VCaP (cell line): ENCODE results near the gene FAM171A2.
A peak's percentile ranks its signal among the peaks of the same experiment; 100 is the strongest.
"Not testable (repeated sequence)": the region's sequence is repeated elsewhere in the genome, so short reads cannot be mapped to it uniquely, and the experiment has no call there.

Source experiments
- H3K27ac ChIP-seq: fragments of 450-650 bp; 2 replicates; pipeline ENCODE4 v1.5.1; 2017
- CTCF ChIP-seq: fragments of 450-650 bp; conservative IDR thresholded peaks from 2 replicates; pipeline ENCODE4 v1.5.1; 2017; ENCODE audit warnings: mild to moderate bottlenecking, moderate library complexity

Gene FAM171A2

GRCh38 chr17:44351464-44351863 lies 12.2 kb downstream of the FAM171A2 start:
- no peak for TF ChIP-seq CTCF
- H3K27ac ChIP-seq = no peak overlapping the region

- peak; percentile 89 for TF ChIP-seq CTCF
- no peak overlapping the region for H3K27ac ChIP-seq
Measured at GRCh38 chr17:44350733-44351226, 12.9 kb downstream of the FAM171A2 start.

GRCh38 chr17:44349553-44350070 lies 14.0 kb downstream of the FAM171A2 start:
- TF ChIP-seq CTCF = no peak
- H3K27ac ChIP-seq = no peak overlapping the region

GRCh38 chr17:44348988-44349364 lies 14.7 kb downstream of the FAM171A2 start:
- no peak for TF ChIP-seq CTCF
- H3K27ac ChIP-seq = no peak overlapping the region

- no peak overlapping the region for H3K27ac ChIP-seq
- TF ChIP-seq CTCF = no peak
Measured at GRCh38 chr17:44348234-44348987, 15.2 kb downstream of the FAM171A2 start.

GRCh38 chr17:44347206-44348055 lies 16.2 kb downstream of the FAM171A2 start:
- not testable (repeated sequence) for H3K27ac ChIP-seq

- no peak for TF ChIP-seq CTCF
- peak overlapping the region; percentile 80 for H3K27ac ChIP-seq
Measured at GRCh38 chr17:44346064-44346844, 17.4 kb downstream of the FAM171A2 start.
